AG09319 (cell line): Measurements from ENCODE around the gene SNRPB2.

Source experiments
- DNase-seq: peaks from one replicate; pipeline ENCODE4 v3.0.0-alpha.2; 2010; ENCODE audit warnings: low read depth; ENCODE audit errors: extremely low read depth
- CTCF ChIP-seq: IDR thresholded peaks from 2 replicates; pipeline ENCODE4 v1.5.1; 2011; ENCODE audit warnings: low read depth, mild to moderate bottlenecking, inconsistent platforms, low read length, moderate library complexity

The SNRPB2 gene

GRCh38 chr20:16760431-16761304 is 30.8 kb downstream of the SNRPB2 start:
- no peak for TF ChIP-seq CTCF
- DNase-seq = no peak

- peak; percentile 83 for TF ChIP-seq CTCF
- DNase-seq = peak; percentile 45
Observed at GRCh38 chr20:16761305-16761829, 31.5 kb downstream of the SNRPB2 start.

GRCh38 chr20:16764560-16764959 is 34.7 kb downstream of the SNRPB2 start:
- no peak for DNase-seq
- TF ChIP-seq CTCF = no peak

GRCh38 chr20:16771213-16771612 is 41.4 kb downstream of the SNRPB2 start:
- DNase-seq = no peak
- TF ChIP-seq CTCF = no peak

GRCh38 chr20:16775961-16776360 is 46.1 kb downstream of the SNRPB2 start:
- no peak for DNase-seq

GRCh38 chr20:16777126-16777525 is 47.3 kb downstream of the SNRPB2 start:
- TF ChIP-seq CTCF = no peak
- no peak for DNase-seq

More at GRCh38 chr20:16775961-16776360, 46.1 kb downstream of the SNRPB2 start:
- TF ChIP-seq CTCF = no peak

GRCh38 chr20:16778159-16778558 is 48.3 kb downstream of the SNRPB2 start:
- TF ChIP-seq CTCF = no peak
- no peak for DNase-seq
